Suprapubic skin (tissue), 4 donors: ENCODE measurements around the gene NELL1. TPM values are rescaled to one million over a fixed set of nuclear protein-coding genes. Genes with fewer than 3 reads are reported as not detected.

ENCODE experiments used
- DNase-seq, 2 donors: peaks; one replicate each; pipeline ENCODE4 v3.0.0-alpha.2; 2019; ENCODE audit warnings: low spot score in 2 of 2
- H3K27ac ChIP-seq: fragments of 200-600 bp; sonication (generic); one replicate; pipeline ENCODE4 v1.5.1; 2019
- H3K27me3 ChIP-seq: fragments of 200-600 bp; sonication (generic); one replicate; pipeline ENCODE4 v1.5.1; 2019
- H3K36me3 ChIP-seq: fragments of 200-600 bp; sonication (generic); one replicate; pipeline ENCODE4 v1.5.1; 2019
- H3K4me1 ChIP-seq: fragments of 200-600 bp; sonication (generic); one replicate; pipeline ENCODE4 v1.5.1; 2019
- H3K4me3 ChIP-seq: fragments of 200-600 bp; sonication (generic); one replicate; pipeline ENCODE4 v1.5.1; 2019; ENCODE audit warnings: mild to moderate bottlenecking
- H3K9me3 ChIP-seq: fragments of 200-600 bp; sonication (generic); one replicate; pipeline ENCODE4 v1.5.1; 2019
- EP300 ChIP-seq: sonication (generic); formaldehyde crosslinking; IDR thresholded peaks from one replicate; pipeline ENCODE4 v1.6.1; 2017; ENCODE audit warnings: antibody characterized with exemption
- POLR2A ChIP-seq, 2 donors: fragments of 450-650 bp; IDR thresholded peaks; one replicate each; pipeline ENCODE4 v1.6.1; 2017; ENCODE audit warnings: antibody characterized with exemption in 2 of 2, mild to moderate bottlenecking in 2 of 2, moderate library complexity in 2 of 2
- POLR2AphosphoS5 ChIP-seq, 3 donors: sonication (generic); formaldehyde crosslinking; IDR thresholded peaks; one replicate each; pipeline ENCODE4 v1.6.1; 2017; ENCODE audit warnings: antibody characterized with exemption in 3 of 3
- WGBS: methylation state at CpG from one replicate; pipeline ENCODE4 v1.1.5; 2018; 5-methylcytosine and 5-hydroxymethylcytosine counted together
- total RNA-seq, 4 donors: library from RNA; depleted of rRNA; stranded (reverse); fragments of >200 nt; gene quantifications; one replicate each; pipeline ENCODE4 v1.1.0, GENCODE V29; 2016
- TF ChIP-seq, protein P1 (sequence below), 2 donors: fragments of 200-600 bp in 1 of 2; fragments of 450-650 bp in 1 of 2; sonication (generic) in 1 of 2; IDR thresholded peaks; one replicate each; pipeline ENCODE4 v1.5.1; 2016 to 2019; ENCODE audit warnings: antibody characterized with exemption in 2 of 2, mild to moderate bottlenecking in 1 of 2, moderate library complexity in 1 of 2

NELL1 gene
- total RNA-seq, 4 donors from 2014 or later, result 0.18 to 3.9 TPM; not detected in 2

DNA sequence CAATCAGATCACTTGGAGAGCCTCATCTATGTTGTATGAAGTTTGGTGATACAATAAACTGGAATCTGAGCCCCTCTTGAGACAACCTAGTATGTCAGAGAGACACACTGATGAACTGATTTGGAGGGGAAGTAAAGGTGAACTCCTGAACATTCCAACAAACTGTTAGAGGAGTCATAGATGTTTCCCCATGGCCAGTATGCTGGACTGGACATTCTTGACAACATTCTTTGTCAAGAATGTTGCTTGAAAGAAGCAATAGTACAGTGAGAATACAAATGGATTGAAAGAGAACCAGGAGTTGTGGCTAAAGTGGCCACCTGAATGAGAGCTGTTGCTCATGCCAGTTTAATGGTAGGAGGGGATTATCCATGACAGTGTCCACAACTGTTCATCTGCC is 588.1 kb downstream of the NELL1 start:
- no peaks in the 10 kb centered on the region for H3K36me3 ChIP-seq
- no peak overlapping the region for H3K4me3 ChIP-seq

GRCh38 chr11:21258414-21258813 is 589.0 kb downstream of the NELL1 start:
- Histone ChIP-seq H3K9me3 (no peaks in the 10 kb centered on the region), H3K4me3 (no peak overlapping the region), H3K27me3 (no peaks in the 10 kb centered on the region), H3K27ac (no peak overlapping the region), H3K36me3 (no peaks in the 10 kb centered on the region), H3K4me1 (no peaks in the 10 kb centered on the region)
- no peak for TF ChIP-seq EP300
- TF ChIP-seq POLR2AphosphoS5 (IDR thresholded peaks at IDR 0.05), result no peak
- TF ChIP-seq POLR2A (IDR thresholded peaks at IDR 0.05), result no peak
- TF ChIP-seq, protein P1, sequence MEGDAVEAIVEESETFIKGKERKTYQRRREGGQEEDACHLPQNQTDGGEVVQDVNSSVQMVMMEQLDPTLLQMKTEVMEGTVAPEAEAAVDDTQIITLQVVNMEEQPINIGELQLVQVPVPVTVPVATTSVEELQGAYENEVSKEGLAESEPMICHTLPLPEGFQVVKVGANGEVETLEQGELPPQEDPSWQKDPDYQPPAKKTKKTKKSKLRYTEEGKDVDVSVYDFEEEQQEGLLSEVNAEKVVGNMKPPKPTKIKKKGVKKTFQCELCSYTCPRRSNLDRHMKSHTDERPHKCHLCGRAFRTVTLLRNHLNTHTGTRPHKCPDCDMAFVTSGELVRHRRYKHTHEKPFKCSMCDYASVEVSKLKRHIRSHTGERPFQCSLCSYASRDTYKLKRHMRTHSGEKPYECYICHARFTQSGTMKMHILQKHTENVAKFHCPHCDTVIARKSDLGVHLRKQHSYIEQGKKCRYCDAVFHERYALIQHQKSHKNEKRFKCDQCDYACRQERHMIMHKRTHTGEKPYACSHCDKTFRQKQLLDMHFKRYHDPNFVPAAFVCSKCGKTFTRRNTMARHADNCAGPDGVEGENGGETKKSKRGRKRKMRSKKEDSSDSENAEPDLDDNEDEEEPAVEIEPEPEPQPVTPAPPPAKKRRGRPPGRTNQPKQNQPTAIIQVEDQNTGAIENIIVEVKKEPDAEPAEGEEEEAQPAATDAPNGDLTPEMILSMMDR (IDR thresholded peaks at IDR 0.05), result no peak
- WGBS, result 79% methylated on average over 2 of the region's 2 CpGs
- no peak for DNase-seq

More for the DNA sequence above, 588.1 kb downstream of the NELL1 start:
- no peaks in the 10 kb centered on the region for H3K9me3 ChIP-seq
- H3K4me1 ChIP-seq, result no peaks in the 10 kb centered on the region
- H3K27ac ChIP-seq, result no peak overlapping the region
- no peaks in the 10 kb centered on the region for H3K27me3 ChIP-seq
- DNase-seq, result no peak
- TF ChIP-seq, protein P1 (IDR thresholded peaks at IDR 0.05), result no peak
- TF ChIP-seq EP300, result no peak
- TF ChIP-seq POLR2AphosphoS5 (IDR thresholded peaks at IDR 0.05), result no peak
- no peak for TF ChIP-seq POLR2A (IDR thresholded peaks at IDR 0.05)

DNA sequence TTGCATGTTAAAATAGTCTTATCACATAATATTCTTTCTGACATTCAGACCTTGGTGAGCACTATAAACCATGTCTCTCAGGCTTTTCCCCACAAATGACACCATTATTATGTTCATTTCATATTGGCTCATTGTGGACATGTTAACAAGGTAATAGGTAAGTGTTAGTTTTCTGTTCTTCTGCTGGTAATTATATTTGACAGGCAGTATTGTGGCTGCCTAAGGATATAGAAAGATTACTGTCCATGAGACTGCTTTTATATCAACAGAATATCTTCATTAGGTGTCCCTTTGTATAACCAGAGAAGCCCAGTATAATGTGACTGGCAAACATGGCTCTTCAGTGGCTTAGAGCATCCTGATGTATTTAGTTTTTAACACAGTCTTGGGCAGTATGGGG is 590.7 kb downstream of the NELL1 start:
- H3K27ac ChIP-seq, result no peak overlapping the region
- no peaks in the 10 kb centered on the region for H3K36me3 ChIP-seq
- TF ChIP-seq EP300 (no peak), POLR2AphosphoS5 (IDR thresholded peaks at IDR 0.05) (no peak), POLR2A (IDR thresholded peaks at IDR 0.05) (no peak)
- TF ChIP-seq, protein P1 (IDR thresholded peaks at IDR 0.05), result no peak
- DNase-seq, result no peak
- H3K4me3 ChIP-seq, result no peak overlapping the region
- no peaks in the 10 kb centered on the region for H3K27me3 ChIP-seq
- no peaks in the 10 kb centered on the region for H3K9me3 ChIP-seq
- no peaks in the 10 kb centered on the region for H3K4me1 ChIP-seq

- TF ChIP-seq, protein P1 (IDR thresholded peaks at IDR 0.05), result no peak
- TF ChIP-seq POLR2A (IDR thresholded peaks at IDR 0.05), result no peak
- no peak for TF ChIP-seq POLR2AphosphoS5 (IDR thresholded peaks at IDR 0.05)
- TF ChIP-seq EP300, result no peak
- 76% methylated on average over 4 of the region's 4 CpGs for WGBS
- Histone ChIP-seq H3K27ac (no peak overlapping the region), H3K9me3 (no peaks in the 10 kb centered on the region), H3K36me3 (no peaks in the 10 kb centered on the region), H3K4me3 (no peak overlapping the region), H3K27me3 (no peaks in the 10 kb centered on the region), H3K4me1 (no peaks in the 10 kb centered on the region)
- DNase-seq, result no peak
Measured at GRCh38 chr11:21262992-21263391, 593.6 kb downstream of the NELL1 start.

GRCh38 chr11:21264125-21264524 is 594.7 kb downstream of the NELL1 start:
- WGBS, result 62% methylated on average over 1 of the region's 1 CpG

More at GRCh38 chr11:21264125-21264524, 594.7 kb downstream of the NELL1 start:
- H3K27me3 ChIP-seq, result no peaks in the 10 kb centered on the region
- DNase-seq, result no peak
- H3K27ac ChIP-seq, result no peak overlapping the region
- H3K4me3 ChIP-seq, result no peak overlapping the region
- TF ChIP-seq POLR2A (IDR thresholded peaks at IDR 0.05) (no peak), EP300 (no peak), POLR2AphosphoS5 (IDR thresholded peaks at IDR 0.05) (no peak)
- TF ChIP-seq, protein P1 (IDR thresholded peaks at IDR 0.05), result no peak
- H3K9me3 ChIP-seq, result no peaks in the 10 kb centered on the region
- no peaks in the 10 kb centered on the region for H3K4me1 ChIP-seq
- no peaks in the 10 kb centered on the region for H3K36me3 ChIP-seq
